COLO829 (cell line): ENCODE measurements around the gene RPS6KB2.
A peak's percentile ranks its signal among the peaks of the same experiment; 100 is the strongest.
"Not testable (repeated sequence)": the region's sequence is repeated elsewhere in the genome, so short reads cannot be mapped to it uniquely, and the experiment has no call there.

Experiments used
- DNase-seq: peaks from one replicate; pipeline ENCODE4 v3.0.0; 2012; ENCODE audit warnings: low spot score

The RPS6KB2 gene

DNA sequence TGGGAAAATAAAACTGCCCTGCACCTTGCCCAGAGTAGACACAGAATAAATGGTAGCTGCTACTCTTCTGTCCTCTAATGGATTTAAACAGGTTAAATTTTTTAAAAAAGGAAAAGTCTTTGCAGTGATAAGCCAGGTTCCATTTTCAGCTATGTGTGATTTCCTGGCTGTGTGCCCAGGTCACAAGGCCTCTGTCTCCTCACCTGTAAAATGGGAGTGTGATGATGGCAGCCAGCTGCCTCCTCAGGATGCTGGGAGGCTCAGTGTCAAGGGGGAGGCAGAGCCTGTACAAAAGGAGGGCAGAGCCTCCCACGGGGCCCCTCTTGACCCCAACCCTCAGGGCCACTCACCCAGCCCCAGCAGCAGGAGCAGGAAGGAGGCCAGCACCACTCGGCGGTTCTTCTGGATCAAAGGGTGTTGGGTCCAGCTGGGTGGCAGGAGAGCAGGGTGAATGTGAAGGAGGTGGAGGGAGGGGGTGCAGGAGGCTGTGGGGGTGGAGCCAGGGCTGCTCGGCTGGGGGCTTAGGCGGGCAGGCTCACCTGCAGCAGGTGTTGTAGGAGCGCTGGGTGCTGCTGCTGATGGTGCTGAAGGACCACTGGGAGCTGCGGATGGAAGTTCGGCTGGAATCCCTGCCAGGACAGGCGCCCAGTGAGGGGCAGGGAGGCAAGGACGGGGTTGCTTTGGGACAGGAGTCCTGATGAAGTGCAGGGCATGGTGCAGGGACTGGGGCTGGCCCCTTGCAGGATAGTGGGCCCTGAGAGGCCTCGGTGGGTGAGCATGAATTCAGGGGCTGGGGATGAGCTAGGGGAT is 38.9 kb downstream of the RPS6KB2 start:
- DNase-seq = no peak

DNA sequence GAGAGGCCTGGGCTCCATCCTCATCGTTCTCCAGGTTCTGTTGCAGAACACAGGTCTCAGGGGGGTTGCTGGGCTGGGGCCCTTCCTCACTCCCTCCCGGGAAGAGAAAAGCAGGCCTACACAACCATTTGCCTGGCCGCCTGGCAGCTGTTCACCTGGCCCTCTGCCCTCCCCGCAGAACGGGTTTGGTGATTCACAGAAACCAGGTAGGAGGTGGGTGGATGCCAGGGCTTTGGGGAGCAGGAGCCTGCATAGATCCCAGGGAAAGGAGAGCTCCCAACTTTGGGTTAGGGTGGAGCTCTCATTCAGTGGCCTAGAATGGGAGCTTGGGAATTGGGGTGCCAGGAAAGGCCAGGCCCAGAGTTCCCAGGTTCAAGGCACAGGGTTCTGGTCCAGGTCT is 39.8 kb downstream of the RPS6KB2 start:
- DNase-seq = no peak

- DNase-seq = no peak
Measured at GRCh38 chr11:67468456-67468758, 40.1 kb downstream of the RPS6KB2 start.

DNA sequence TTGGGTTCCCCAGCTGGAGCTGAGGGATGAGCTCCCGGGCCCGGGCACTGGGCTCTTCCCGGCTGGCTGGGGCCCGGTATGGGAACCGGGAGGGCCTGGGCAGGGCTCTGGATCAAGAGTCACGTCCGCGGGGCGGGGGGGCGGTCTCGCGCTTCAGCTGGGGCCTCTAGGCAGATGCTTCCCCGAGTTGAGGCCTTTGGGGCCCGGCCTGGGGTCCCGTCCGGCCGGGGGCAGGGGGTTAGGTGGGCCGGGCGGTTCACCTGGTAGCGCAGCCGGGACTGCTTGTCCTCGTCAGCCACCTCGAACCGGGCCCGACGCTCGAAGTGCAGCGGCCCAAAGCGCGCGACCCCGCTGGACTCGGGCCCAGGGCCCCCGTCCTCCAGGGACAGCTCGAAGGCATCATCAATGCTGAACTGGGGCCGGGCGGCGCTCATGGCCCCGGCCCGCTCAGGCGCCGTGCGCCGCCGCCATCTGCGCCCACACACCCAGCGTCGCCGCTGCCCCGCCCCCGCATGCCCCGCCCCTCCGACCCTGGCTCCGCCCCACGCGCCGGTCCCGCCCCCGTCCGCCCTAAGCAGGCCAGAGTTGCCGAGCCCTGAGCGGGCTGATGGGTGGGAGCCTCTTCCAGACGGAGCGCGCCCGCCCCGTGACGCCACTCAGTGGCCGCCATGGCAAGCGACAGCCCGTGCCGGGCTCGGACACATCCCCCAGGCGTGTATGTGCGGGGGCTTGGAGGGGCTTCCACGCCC is 40.6 kb downstream of the RPS6KB2 start, which contains the start of gene TMEM134:
TSS of gene TMEM134 (minus strand) at position 493 of the 749 bp plus-strand sequence. CDS start at position 434, 59 bp downstream.
- peak; percentile 92 for DNase-seq

- no peak for DNase-seq
Measured at GRCh38 chr11:67469508-67469811, 41.2 kb downstream of the RPS6KB2 start.

DNA sequence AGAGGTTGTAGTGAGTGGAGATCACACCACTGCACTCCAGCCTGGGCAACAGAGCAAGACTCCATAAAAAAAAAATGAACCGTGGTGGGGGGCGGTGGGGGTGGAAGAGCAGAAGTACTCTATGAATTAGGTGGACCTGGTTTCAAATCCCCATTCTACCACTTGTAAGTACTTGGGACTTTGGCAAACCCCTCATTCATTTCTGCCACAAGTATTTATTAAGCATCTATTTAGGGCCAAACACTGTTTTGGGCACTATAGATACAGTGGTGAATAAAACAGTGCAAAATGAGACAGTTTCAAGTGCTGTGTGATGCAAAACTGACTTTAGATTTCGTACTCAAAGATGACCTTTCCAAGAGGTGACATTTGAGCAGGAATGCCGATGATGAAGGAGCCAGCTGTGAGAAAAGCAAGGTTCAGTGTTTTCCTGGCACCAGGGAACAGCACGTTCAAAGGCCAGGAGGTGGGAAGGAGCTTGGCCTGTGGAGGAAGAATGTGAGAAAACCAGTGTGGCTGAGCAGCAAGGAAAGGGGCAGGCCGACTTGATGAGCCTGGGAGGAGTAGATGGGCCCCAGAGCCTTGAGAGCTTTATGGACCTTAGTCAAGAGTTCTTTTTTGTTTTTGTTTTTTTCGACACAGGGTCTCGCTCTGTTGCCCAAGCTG is 42.2 kb downstream of the RPS6KB2 start:
- DNase-seq = no peak

- DNase-seq = no peak
Measured at GRCh38 chr11:67472882-67473281, 44.6 kb downstream of the RPS6KB2 start.

DNA sequence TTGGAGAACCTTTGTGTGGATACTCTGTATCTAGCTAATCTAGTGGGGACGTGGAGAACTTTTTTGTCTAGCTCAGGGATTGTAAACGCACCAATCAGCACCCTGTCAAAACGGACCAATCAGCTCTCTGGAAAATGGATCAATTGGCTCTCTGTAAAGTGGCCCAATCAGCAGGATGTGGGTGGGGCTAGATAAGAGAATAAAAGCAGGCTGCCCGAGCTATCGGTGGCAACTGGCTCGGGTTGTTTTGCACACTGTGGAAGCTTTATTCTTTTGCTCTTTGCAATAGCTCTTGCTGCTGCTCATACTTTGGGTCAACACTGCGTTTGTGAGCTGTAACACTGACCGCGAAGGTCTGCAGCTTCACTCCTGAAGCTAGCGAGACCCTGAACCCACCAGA is 48.4 kb downstream of the RPS6KB2 start:
- DNase-seq = not testable (repeated sequence)

GRCh38 chr11:67477344-67478050 is 49.2 kb downstream of the RPS6KB2 start:
- not testable (repeated sequence) for DNase-seq

DNA sequence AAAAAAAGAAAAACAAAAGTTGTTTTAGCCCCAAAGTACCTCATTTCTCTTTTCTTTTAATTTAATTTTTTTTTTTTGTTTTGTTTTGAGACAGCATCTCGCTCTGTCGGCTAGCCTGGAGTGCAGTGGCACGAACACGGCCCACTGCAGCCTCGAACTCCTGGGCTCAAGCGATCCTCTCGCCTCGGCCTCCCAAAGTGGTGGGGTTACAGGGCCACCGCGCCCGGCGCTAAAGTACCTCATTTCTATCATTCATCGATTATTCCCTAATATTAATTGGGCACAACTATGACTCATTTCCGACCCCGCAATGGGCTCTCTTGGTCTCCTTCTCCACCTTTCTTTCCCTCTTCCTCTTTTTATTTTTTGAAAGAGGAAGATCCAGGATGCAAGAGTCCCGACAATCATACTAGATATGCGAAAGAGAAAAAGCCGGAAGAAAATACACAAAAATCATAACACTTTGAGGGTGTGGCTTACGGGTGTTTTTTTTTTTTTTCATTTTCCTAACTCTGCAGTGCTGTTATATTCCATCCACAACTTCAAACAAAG is 54.1 kb downstream of the RPS6KB2 start:
- peak; percentile 25 for DNase-seq

DNA sequence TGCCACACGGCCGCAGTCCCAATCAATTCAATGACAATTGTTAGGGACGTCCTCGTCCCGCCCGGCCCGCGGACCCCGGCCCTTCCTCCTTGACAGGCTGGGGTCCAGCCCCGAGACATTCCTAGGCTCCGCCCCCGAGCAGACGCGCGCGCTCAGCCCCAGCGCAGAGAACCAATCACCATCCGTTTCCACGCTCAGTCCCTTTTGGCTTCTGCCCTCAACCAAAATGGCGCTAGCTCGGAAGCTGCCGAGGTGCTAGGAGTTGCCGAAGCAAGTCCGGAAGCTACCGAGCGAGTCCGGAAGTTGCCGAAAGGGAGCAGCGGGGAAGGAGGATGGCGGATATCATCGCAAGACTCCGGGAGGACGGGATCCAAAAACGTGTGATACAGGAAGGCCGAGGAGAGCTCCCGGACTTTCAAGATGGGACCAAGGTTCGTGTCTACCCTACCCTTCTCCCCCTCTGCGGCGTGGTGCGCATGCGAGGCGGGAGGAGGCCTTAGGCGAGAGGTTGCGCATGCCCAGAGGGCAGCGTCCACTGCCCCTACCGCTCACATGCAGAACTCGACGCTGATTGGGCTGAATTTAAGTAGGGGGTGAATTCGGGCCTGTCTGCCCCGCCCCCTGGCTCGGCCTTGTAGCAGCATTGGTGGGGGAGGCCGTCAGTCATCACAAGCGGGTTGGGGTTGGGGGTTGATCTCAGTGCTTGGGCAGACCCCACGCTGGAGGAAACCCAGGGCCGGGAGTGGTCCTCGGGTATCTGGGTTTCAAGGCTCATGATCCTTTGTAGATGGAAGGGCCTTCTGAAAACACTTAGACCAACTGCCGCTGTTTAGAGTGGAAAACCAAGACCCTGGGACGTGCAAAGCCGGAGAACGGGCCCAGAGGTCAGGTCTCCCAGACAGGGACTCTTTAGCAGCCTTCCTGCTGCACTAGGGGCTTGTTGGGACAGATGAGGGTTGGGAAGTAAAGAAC is 54.8 kb downstream of the RPS6KB2 start, which contains the start of gene AIP:
TSS of gene AIP (plus strand) at position 200 of the 972 bp plus-strand sequence. CDS start at position 333, 133 bp downstream.
- DNase-seq = peak; percentile 99

DNA sequence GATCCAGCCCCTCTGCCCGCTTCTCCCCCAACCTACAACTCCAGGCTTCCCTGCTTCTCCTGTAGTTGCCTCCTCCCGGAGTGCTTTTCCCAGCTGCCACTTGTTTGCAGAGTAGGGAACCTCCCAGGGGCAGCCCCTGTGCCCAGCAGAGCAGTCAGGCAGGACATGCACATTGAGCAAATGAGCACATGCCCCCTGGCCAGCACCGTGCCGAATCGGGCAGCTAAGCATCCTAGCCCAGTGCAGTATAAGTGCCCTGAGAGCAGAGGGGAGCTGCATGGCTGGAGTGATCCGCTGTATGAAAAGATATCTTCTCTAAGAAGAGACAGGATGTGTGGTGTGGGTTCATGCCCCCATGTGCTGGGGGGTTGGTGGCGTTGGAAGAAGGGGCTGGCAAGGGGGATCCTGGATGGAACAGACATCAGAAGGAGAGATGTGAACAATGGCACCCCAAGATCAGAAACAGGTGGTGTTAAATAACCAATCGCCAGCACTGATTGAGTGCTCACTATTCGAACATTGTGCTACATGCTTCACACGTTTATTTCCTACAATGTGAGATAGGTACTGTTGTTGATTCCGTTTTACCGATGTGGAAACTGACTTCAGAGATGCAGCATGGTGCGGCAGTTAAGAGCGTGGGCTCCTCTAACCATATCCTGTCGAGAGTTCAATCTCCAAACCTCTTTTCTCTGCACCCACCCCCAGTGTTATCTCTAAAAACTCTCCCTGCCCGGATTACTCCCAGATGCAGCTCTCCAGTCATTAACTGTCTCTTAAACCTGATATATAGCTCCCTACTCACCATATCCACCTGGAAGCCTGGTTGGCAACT is 55.8 kb downstream of the RPS6KB2 start:
- no peak for DNase-seq

DNA sequence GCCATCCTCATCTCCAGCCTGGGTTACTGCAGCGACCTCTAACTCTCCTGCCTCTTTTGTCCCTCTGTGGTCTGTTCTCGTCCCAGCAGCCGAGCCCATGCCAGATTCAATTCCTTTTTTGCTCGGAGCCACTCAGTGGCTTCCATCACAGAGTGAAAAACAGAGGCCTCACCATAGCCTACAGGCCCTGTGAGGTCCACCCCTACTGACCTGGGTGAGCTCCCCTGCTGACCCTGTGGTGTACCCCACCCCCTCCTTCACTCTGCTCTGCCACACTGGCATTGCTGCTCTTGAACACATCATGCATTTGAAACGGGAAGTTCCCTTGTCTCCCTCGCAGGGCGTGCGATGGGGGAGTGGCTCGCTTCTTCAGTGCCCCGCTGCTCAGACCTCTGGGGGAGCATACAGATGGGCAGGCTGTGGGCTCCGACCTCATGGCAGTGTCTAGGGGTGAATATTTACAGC is 56.6 kb downstream of the RPS6KB2 start:
- no peak for DNase-seq
